Endodermal cell (in vitro differentiated cells): ENCODE results near the gene TBL2. TPM values are rescaled to one million over a fixed set of nuclear protein-coding genes. Genes with fewer than 3 reads are reported as not detected.
"Not testable (repeated sequence)": the region's sequence is repeated elsewhere in the genome, so short reads cannot be mapped to it uniquely, and the experiment has no call there.

Experiments
- DNase-seq: peaks from one replicate; pipeline ENCODE4 v3.0.0-alpha.2; 2017
- H3K27ac ChIP-seq: 2 replicates; pipeline ENCODE4 v1.5.1; 2013; ENCODE audit warnings: mild to moderate bottlenecking, low read depth, low read length, moderate library complexity
- H3K27me3 ChIP-seq: 2 replicates; pipeline ENCODE4 v1.6.1; 2013; ENCODE audit warnings: mild to moderate bottlenecking, low read length, moderate library complexity; ENCODE audit not compliant: insufficient read depth, control insufficient read depth, poor library complexity, severe bottlenecking
- H3K36me3 ChIP-seq: 2 replicates; pipeline ENCODE4 v1.7.0; 2013; ENCODE audit warnings: mild to moderate bottlenecking, low read length, moderate library complexity; ENCODE audit not compliant: control insufficient read depth, insufficient read depth
- H3K4me1 ChIP-seq: one replicate; pipeline ENCODE4 v1.7.0; 2013; ENCODE audit warnings: low read length; ENCODE audit not compliant: control insufficient read depth, insufficient read depth
- H3K4me3 ChIP-seq: 2 replicates; pipeline ENCODE4 v1.5.1; 2013; ENCODE audit warnings: mild to moderate bottlenecking, low read length, moderate library complexity
- H3K9ac ChIP-seq: 2 replicates; pipeline ENCODE4 v1.6.1; 2013; ENCODE audit warnings: mild to moderate bottlenecking, low read length, moderate library complexity; ENCODE audit not compliant: poor library complexity, severe bottlenecking; ENCODE audit errors: extremely low read depth
- H3K9me3 ChIP-seq: 2 replicates; pipeline ENCODE4 v1.6.1; 2013; ENCODE audit warnings: mild to moderate bottlenecking, low read length, moderate library complexity; ENCODE audit not compliant: control insufficient read depth
- H3K27ac Mint-ChIP-seq: 2 replicates; pipeline ENCODE4 v1.8.0; 2020; ENCODE audit warnings: mixed read lengths
- H3K27me3 Mint-ChIP-seq: 2 replicates; pipeline ENCODE4 v1.8.0; 2021; ENCODE audit warnings: mild to moderate bottlenecking, mixed read lengths; ENCODE audit not compliant: insufficient read depth
- H3K36me3 Mint-ChIP-seq: 2 replicates; pipeline ENCODE4 v1.8.0; 2020; ENCODE audit warnings: low read depth, mixed read lengths
- H3K4me1 Mint-ChIP-seq: 2 replicates; pipeline ENCODE4 v1.8.0; 2020; ENCODE audit warnings: mixed read lengths
- H3K4me3 Mint-ChIP-seq: 2 replicates; pipeline ENCODE4 v1.8.0; 2020; ENCODE audit warnings: mild to moderate bottlenecking, moderate library complexity, mixed read lengths
- H3K9me3 Mint-ChIP-seq: 2 replicates; pipeline ENCODE4 v1.8.0; 2020; ENCODE audit warnings: mild to moderate bottlenecking, mixed read lengths
- CTCF ChIP-seq: fragments of 200-600 bp; sonication (generic); conservative IDR thresholded peaks from 2 replicates; pipeline ENCODE4 v1.5.0; 2021; ENCODE audit warnings: antibody characterized with exemption, mild to moderate bottlenecking
- WGBS, 2 experiments: methylation state at CpG; one replicate each; pipeline versions ENCODE4 v1.1.5 to v1.1.7; 2013; ENCODE audit warnings: missing lambda C conversion rate in 2 of 2, mixed read lengths in 1 of 2; ENCODE audit not compliant: insufficient coverage in 1 of 2, insufficient read length in 1 of 2; 5-methylcytosine and 5-hydroxymethylcytosine counted together
- total RNA-seq, 2 donors: library from RNA; stranded (reverse); fragmentation: NEBNext Ultra II Directional in 1 of 2; extraction: Animal tissue kit (Norgen Biotek cat#: 25700) in 1 of 2; gene quantifications; 2 replicates in 1 of 2; 3 replicates in 1 of 2; pipeline ENCODE4 v1.2.1, GENCODE V29; 2021

TBL2 gene
- total RNA-seq, 2 donors from 2014 or later, result 55.7 to 59.7 TPM

- Histone ChIP-seq H3K9ac (no peak overlapping the region), H3K36me3 (peaks cover 6% of the 10 kb centered on the region), H3K27ac (no peak overlapping the region), H3K9me3 (no peaks in the 10 kb centered on the region), H3K4me1 (no peaks in the 10 kb centered on the region), H3K27me3 (no peaks in the 10 kb centered on the region), H3K4me3 (no peak overlapping the region)
- Mint-ChIP-seq H3K4me1 (no peaks in the 10 kb centered on the region), H3K36me3 (peaks cover 8% of the 10 kb centered on the region), H3K27ac (no peak overlapping the region), H3K9me3 (no peaks in the 10 kb centered on the region), H3K4me3 (no peak overlapping the region), H3K27me3 (no peaks in the 10 kb centered on the region)
- TF ChIP-seq CTCF, result no peak
- 97% methylated on average over 3 of the region's 3 CpGs; no CpG with 5 or more reads in 1 of the 2 experiments for WGBS, 2 experiments
- no peak for DNase-seq
Observed at GRCh38 chr7:73530800-73531199, 47.6 kb downstream of the TBL2 start.

- peaks cover 1% of the 10 kb centered on the region for H3K36me3 Mint-ChIP-seq
- Histone ChIP-seq H3K27me3 (no peaks in the 10 kb centered on the region), H3K4me1 (no peaks in the 10 kb centered on the region), H3K4me3 (no peak overlapping the region), H3K27ac (no peak overlapping the region), H3K9ac (no peak overlapping the region), H3K9me3 (no peaks in the 10 kb centered on the region), H3K36me3 (no peaks in the 10 kb centered on the region)
- H3K4me3 Mint-ChIP-seq, result no peak overlapping the region
- WGBS, 2 experiments, result 90 to 92% methylated on average over 3 to 8 of the region's 8 CpGs
- no peak overlapping the region for H3K27ac Mint-ChIP-seq
- no peak for TF ChIP-seq CTCF
- peaks cover 4% of the 10 kb centered on the region for H3K4me1 Mint-ChIP-seq
- DNase-seq, result peak; percentile 56
- no peaks in the 10 kb centered on the region for H3K9me3 Mint-ChIP-seq
- no peaks in the 10 kb centered on the region for H3K27me3 Mint-ChIP-seq
Observed at GRCh38 chr7:73526896-73527821, 51.2 kb downstream of the TBL2 start.

GRCh38 chr7:73526158-73526494, 52.3 kb downstream of the TBL2 start:
- 91 to 100% methylated on average over 1 of the region's 1 CpG for WGBS, 2 experiments
- H3K4me3 Mint-ChIP-seq, DNase-seq, H3K4me1 ChIP-seq, H3K36me3 ChIP-seq, H3K4me1 Mint-ChIP-seq, H3K9ac ChIP-seq, H3K4me3 ChIP-seq, H3K27ac Mint-ChIP-seq, H3K27ac ChIP-seq, H3K36me3 Mint-ChIP-seq, H3K9me3 Mint-ChIP-seq, H3K27me3 ChIP-seq, H3K9me3 ChIP-seq, H3K27me3 Mint-ChIP-seq: not testable (repeated sequence)
